Liver (tissue), 9 donors: ENCODE data around the gene NUDT16L1. TPM values are rescaled to one million over a fixed set of nuclear protein-coding genes. Genes with fewer than 3 reads are reported as not detected.

Experiments
- DNase-seq: peaks from one replicate; pipeline ENCODE4 v3.0.0-alpha.2; 2017; ENCODE audit warnings: low spot score
- H3K27ac ChIP-seq, 2 donors: one replicate each; pipeline ENCODE4 v1.7.0; 2013; ENCODE audit warnings: inconsistent platforms in 2 of 2, low read length in 2 of 2, control low read depth in 1 of 2, low read depth in 1 of 2, mild to moderate bottlenecking in 1 of 2
- H3K27me3 ChIP-seq, 4 donors: one replicate each; pipeline versions ENCODE4 v1.6.1 to v1.7.0; 2013; ENCODE audit warnings: low read length in 3 of 4, inconsistent platforms in 1 of 4, mild to moderate bottlenecking in 1 of 4, moderate library complexity in 1 of 4; ENCODE audit not compliant: control insufficient read depth in 4 of 4, insufficient read depth in 4 of 4
- H3K36me3 ChIP-seq, 4 donors: one replicate each; pipeline versions ENCODE4 v1.6.1 to v1.7.0; 2013; ENCODE audit warnings: low read length in 3 of 4, mild to moderate bottlenecking in 3 of 4, low read depth in 1 of 4, moderate library complexity in 1 of 4; ENCODE audit not compliant: control insufficient read depth in 4 of 4, insufficient read depth in 3 of 4
- H3K4me1 ChIP-seq, 4 donors: one replicate each; pipeline versions ENCODE4 v1.6.1 to v1.7.0; 2013; ENCODE audit warnings: low read length in 3 of 4, mild to moderate bottlenecking in 3 of 4, moderate library complexity in 1 of 4; ENCODE audit not compliant: control insufficient read depth in 4 of 4, insufficient read depth in 4 of 4
- H3K4me3 ChIP-seq, 3 donors: one replicate each; pipeline versions ENCODE4 v1.6.1 to v1.7.0; 2013; ENCODE audit warnings: low read length in 3 of 3, control low read depth in 1 of 3, low read depth in 1 of 3, mild to moderate bottlenecking in 1 of 3
- H3K9ac ChIP-seq, 2 donors: one replicate each; pipeline ENCODE4 v1.7.0; 2013; ENCODE audit warnings: low read length in 2 of 2, mild to moderate bottlenecking in 2 of 2, moderate library complexity in 2 of 2, control low read depth in 1 of 2, low read depth in 1 of 2
- H3K9me3 ChIP-seq, 4 donors: one replicate each; pipeline versions ENCODE4 v1.6.1 to v1.7.0; 2013; ENCODE audit warnings: low read length in 3 of 4; ENCODE audit not compliant: control insufficient read depth in 4 of 4
- ATF3 ChIP-seq: IDR thresholded peaks from 2 replicates; pipeline ENCODE4 v1.6.1; 2016; ENCODE audit warnings: antibody characterized with exemption
- CTCF ChIP-seq: fragments of 150-350 bp; IDR thresholded peaks from 2 replicates; pipeline ENCODE4 v1.5.1; 2017; ENCODE audit warnings: improper control_type of control experiment, low read depth, low read length; ENCODE audit not compliant: missing input control
- EGR1 ChIP-seq, 2 donors: IDR thresholded peaks; 2 replicates each; pipeline ENCODE4 v1.6.1; 2016 to 2018; ENCODE audit warnings: antibody characterized with exemption in 2 of 2, low read depth in 2 of 2
- FOXA2 ChIP-seq: IDR thresholded peaks from 2 replicates; pipeline ENCODE4 v1.6.1; 2016; ENCODE audit warnings: antibody characterized with exemption
- GABPA ChIP-seq, 2 donors: IDR thresholded peaks in 1 of 2; conservative IDR thresholded peaks in 1 of 2; 2 replicates each; pipeline ENCODE4 v1.6.1; 2016; ENCODE audit warnings: antibody characterized with exemption in 2 of 2, mild to moderate bottlenecking in 1 of 2, moderate library complexity in 1 of 2
- HNF4A ChIP-seq, 2 donors: conservative IDR thresholded peaks; 2 replicates each; pipeline ENCODE4 v1.6.1; 2016; ENCODE audit warnings: antibody characterized with exemption in 2 of 2, mild to moderate bottlenecking in 2 of 2
- JUND ChIP-seq, 2 donors: IDR thresholded peaks; 2 replicates each; pipeline ENCODE4 v1.6.1; 2016; ENCODE audit warnings: antibody characterized with exemption in 2 of 2
- MAX ChIP-seq: IDR thresholded peaks from 2 replicates; pipeline ENCODE4 v1.6.1; 2016; ENCODE audit warnings: antibody characterized with exemption
- NR2F2 ChIP-seq: IDR thresholded peaks from 2 replicates; pipeline ENCODE4 v1.6.1; 2016; ENCODE audit warnings: antibody characterized with exemption
- RAD21 ChIP-seq, 2 donors: IDR thresholded peaks; 2 replicates each; pipeline ENCODE4 v1.6.1; 2016; ENCODE audit warnings: antibody characterized with exemption in 2 of 2, mild to moderate bottlenecking in 2 of 2
- REST ChIP-seq: IDR thresholded peaks from 2 replicates; pipeline ENCODE4 v1.6.1; 2016; ENCODE audit warnings: antibody characterized with exemption, mild to moderate bottlenecking
- RXRA ChIP-seq, 2 donors: IDR thresholded peaks; 2 replicates each; pipeline ENCODE4 v1.6.1; 2017 to 2018; ENCODE audit warnings: antibody characterized with exemption in 2 of 2, mild to moderate bottlenecking in 1 of 2
- SP1 ChIP-seq: IDR thresholded peaks from 2 replicates; pipeline ENCODE4 v1.6.1; 2018; ENCODE audit warnings: antibody characterized with exemption, mild to moderate bottlenecking
- TAF1 ChIP-seq: conservative IDR thresholded peaks from 2 replicates; pipeline ENCODE4 v1.6.1; 2016; ENCODE audit warnings: antibody characterized with exemption, mild to moderate bottlenecking
- YY1 ChIP-seq: IDR thresholded peaks from 2 replicates; pipeline ENCODE4 v1.6.1; 2016; ENCODE audit warnings: antibody characterized with exemption, mild to moderate bottlenecking
- ZBTB33 ChIP-seq: IDR thresholded peaks from 2 replicates; pipeline ENCODE4 v1.6.1; 2016; ENCODE audit warnings: antibody characterized with exemption
- WGBS: extraction: QIAGEN DNeasy Blood & Tissue Kit; methylation state at CpG from one replicate; pipeline ENCODE4 v1.1.7; 2013; 5-methylcytosine and 5-hydroxymethylcytosine counted together
- polyA plus RNA-seq, 2 donors: library from polyadenylated mRNA; stranded (reverse) in 1 of 2; unstranded in 1 of 2; fragments of 200-250 nt in 1 of 2; fragments of >200 nt in 1 of 2; fragmentation: Nextera tagmentation in 1 of 2; extraction: Ambion mirVana in 1 of 2; gene quantifications; one replicate each; pipeline versions ENCODE4 v1.2.1 to v1.2.3, GENCODE V29; 2013 to 2015
- total RNA-seq, 2 donors: library from RNA; depleted of rRNA; stranded (reverse); fragments of >200 nt; gene quantifications; one replicate each; pipeline ENCODE4 v1.2.3, GENCODE V29; 2014
- donor health status: healthy.
- donor health status: healthy.
- donor health status: healthy.
- donor health status: healthy.
- donor health status: healthy.

Gene NUDT16L1
- total and polyA plus RNA-seq, 4 donors, result 22.4 to 43.4 (median 36.3) TPM

GRCh38 chr16:4687946-4688673 lies 5.3 kb upstream of the NUDT16L1 start:
- DNase-seq, result no peak
- no peaks in the 10 kb centered on the region for H3K27me3 ChIP-seq
- no peak overlapping the region for H3K4me3 ChIP-seq
- peak overlapping the region in 1 of 2 donors; percentile 24 for H3K9ac ChIP-seq
- H3K36me3 ChIP-seq, result peaks cover 0 to 12% (median 4%) of the 10 kb centered on the region in 4 donors
- H3K27ac ChIP-seq, result peak overlapping the region; percentile 55 to 98
- no peaks in the 10 kb centered on the region for H3K9me3 ChIP-seq
- 57% methylated on average over 39 of the region's 39 CpGs for WGBS
- TF ChIP-seq JUND (IDR thresholded peaks at IDR 0.05) (no peak), YY1 (peak; percentile 49), HNF4A (conservative IDR thresholded peaks at IDR 0.05) (peak; percentile 60 to 61), RXRA (IDR thresholded peaks at IDR 0.05) (peak; percentile 90 to 93), TAF1 (no peak), GABPA (IDR thresholded peaks at IDR 0.05 in 1 of 2, conservative IDR thresholded peaks at IDR 0.05 in 1 of 2) (no peak), SP1 (peak; percentile 62), NR2F2 (peak; percentile 10)
- H3K4me1 ChIP-seq, result peaks cover 19 to 93% (median 75%) of the 10 kb centered on the region in 4 donors

GRCh38 chr16:4688674-4689045 lies 4.7 kb upstream of the NUDT16L1 start:
- 96% methylated on average over 22 of the region's 22 CpGs for WGBS
- Histone ChIP-seq H3K4me1 (peaks cover 16 to 90% (median 71%) of the 10 kb centered on the region in 4 donors), H3K4me3 (no peak overlapping the region), H3K9me3 (no peaks in the 10 kb centered on the region), H3K27me3 (no peaks in the 10 kb centered on the region), H3K9ac (no peak overlapping the region), H3K36me3 (peaks cover 0 to 12% (median 4%) of the 10 kb centered on the region in 4 donors), H3K27ac (peak overlapping the region; percentile 55 to 98)
- DNase-seq, result no peak
- TF ChIP-seq SP1 (no peak), NR2F2 (no peak), ATF3 (no peak), CTCF (no peak), REST (no peak), GABPA (IDR thresholded peaks at IDR 0.05 in 1 of 2, conservative IDR thresholded peaks at IDR 0.05 in 1 of 2) (no peak), MAX (no peak), HNF4A (conservative IDR thresholded peaks at IDR 0.05) (no peak), EGR1 (IDR thresholded peaks at IDR 0.05; ENCODE audit: low read depth in 2 of 2) (no peak), RAD21 (IDR thresholded peaks at IDR 0.05) (no peak), FOXA2 (no peak), JUND (IDR thresholded peaks at IDR 0.05) (no peak), ZBTB33 (no peak), YY1 (no peak), RXRA (IDR thresholded peaks at IDR 0.05) (no peak)
